ENCODE data around the gene LILRB4. TPM values are rescaled to one million over a fixed set of nuclear protein-coding genes. Genes with fewer than 3 reads are reported as not detected.

Gene LILRB4
- total RNA-seq, 1 experiment from 2014 or later = not detected

DNA sequence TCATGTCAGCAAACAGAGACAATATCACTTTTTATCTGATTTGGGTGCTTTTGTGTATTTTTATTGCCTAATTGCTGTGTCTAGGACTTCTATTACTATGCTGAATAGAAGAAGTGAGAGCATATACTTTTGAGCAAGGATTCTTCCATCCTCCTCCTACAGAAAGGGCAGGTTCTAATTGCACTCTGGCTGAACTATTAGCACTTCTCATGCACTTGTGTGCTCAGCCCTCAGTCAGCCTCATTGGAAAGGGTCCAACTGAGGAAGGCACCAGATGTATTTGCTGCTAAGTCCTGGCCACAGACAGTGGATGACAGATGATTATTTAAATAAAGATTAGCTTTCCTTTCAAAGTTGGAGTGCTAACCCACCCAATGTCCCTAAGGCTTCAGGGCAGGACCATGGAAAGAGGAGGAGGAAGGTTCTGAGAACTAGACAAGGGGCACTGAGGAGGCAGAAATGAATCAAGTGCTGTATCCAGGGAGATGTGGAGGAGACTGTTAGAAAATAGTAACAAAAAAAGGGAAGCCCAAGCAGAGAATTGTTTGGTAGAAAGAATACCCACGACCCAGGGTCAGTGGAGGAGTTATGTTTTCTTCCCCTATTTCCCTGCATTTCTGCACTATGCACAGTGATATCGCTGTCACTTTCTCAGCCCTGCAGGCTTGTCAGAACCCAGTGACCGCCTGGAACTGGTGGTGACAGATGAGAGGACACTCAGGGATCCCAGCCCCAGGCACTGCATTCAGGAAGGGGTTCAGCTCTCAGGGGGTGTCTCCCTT lies 8.0 kb downstream of the LILRB4 start:
- Histone ChIP-seq H3K4ac (ENCODE audit: low read depth, low read length) (no peak overlapping the region), H2AFZ (ENCODE audit: low read length) (no peak overlapping the region), H4K8ac (replicated peaks; ENCODE audit: insufficient read length, low read depth, low read length) (no peak overlapping the region), H3K18ac (ENCODE audit: insufficient read length, low read depth, low read length) (no peak overlapping the region), H3K27ac (ENCODE audit: insufficient read length, low read depth, low read length) (no peak overlapping the region), H3K27me3 (ENCODE audit: insufficient read depth, low read length) (no peaks in the 10 kb centered on the region), H3K14ac (ENCODE audit: insufficient read depth, low read length) (no peak overlapping the region), H4K5ac (ENCODE audit: insufficient read length, low read depth, low read length) (no peak overlapping the region), H3K4me2 (ENCODE audit: insufficient read depth, insufficient read length, low read length) (no peak overlapping the region), H2BK5ac (ENCODE audit: insufficient read length, low read length) (no peak overlapping the region), H3K9ac (ENCODE audit: extremely low read depth, insufficient read length, low read length) (no peak overlapping the region), H3K4me1 (ENCODE audit: insufficient read depth, low read length) (no peaks in the 10 kb centered on the region), H2BK15ac (ENCODE audit: low read depth, low read length) (no peak overlapping the region), H3K9me3 (ENCODE audit: control insufficient read depth, low read depth, low read length) (peaks cover 64% of the 10 kb centered on the region), H2BK120ac (ENCODE audit: low read depth, low read length, poor library complexity, severe bottlenecking) (no peak overlapping the region), H3K79me1 (ENCODE audit: insufficient read depth, low read depth, low read length, poor library complexity, severe bottlenecking) (no peaks in the 10 kb centered on the region), H3T11ph (ENCODE audit: low read length) (no peak overlapping the region), H3K56ac (ENCODE audit: insufficient read length, low read depth, low read length) (no peak overlapping the region), H2AK5ac (ENCODE audit: insufficient read length, low read length) (no peak overlapping the region), H3K79me2 (ENCODE audit: insufficient read depth, low read length) (no peaks in the 10 kb centered on the region), H4K20me1 (ENCODE audit: control insufficient read depth, insufficient read depth, insufficient read length) (no peaks in the 10 kb centered on the region), H2BK12ac (ENCODE audit: insufficient read length, low read depth, low read length) (no peak overlapping the region), H3K23ac (ENCODE audit: insufficient read length, low read depth, low read length) (no peak overlapping the region), H4K91ac (ENCODE audit: insufficient read length, low read depth, low read length) (no peak overlapping the region), H2BK20ac (ENCODE audit: low read depth, low read length, poor library complexity, severe bottlenecking) (no peak overlapping the region), H3K23me2 (ENCODE audit: insufficient read length, low read depth, low read length, poor library complexity, severe bottlenecking) (no peaks in the 10 kb centered on the region)
- Mint-ChIP-seq H3K4me1 (no peaks in the 10 kb centered on the region), H3K27ac (no peak overlapping the region), H3K9me3 (peaks cover 81 to 92% of the 10 kb centered on the region in 2 experiments), H3K4me3 (no peak overlapping the region), H3K27me3 (ENCODE audit: low read depth) (peaks cover under 1% of the 10 kb centered on the region; the same call in 1 of the 2 replicates), H3K36me3 (ENCODE audit: insufficient read depth in 1 of 3, low read depth in 3 of 3) (peaks cover 5 to 18% (median 9%) of the 10 kb centered on the region in 3 experiments; a peak in 4 of 7 replicates)
- no CpG with 5 or more reads among the region's 3 CpGs for WGBS (ENCODE audit: extremely low coverage, insufficient read length, low lambda C conversion rate)
- TF ChIP-seq, protein P1, sequence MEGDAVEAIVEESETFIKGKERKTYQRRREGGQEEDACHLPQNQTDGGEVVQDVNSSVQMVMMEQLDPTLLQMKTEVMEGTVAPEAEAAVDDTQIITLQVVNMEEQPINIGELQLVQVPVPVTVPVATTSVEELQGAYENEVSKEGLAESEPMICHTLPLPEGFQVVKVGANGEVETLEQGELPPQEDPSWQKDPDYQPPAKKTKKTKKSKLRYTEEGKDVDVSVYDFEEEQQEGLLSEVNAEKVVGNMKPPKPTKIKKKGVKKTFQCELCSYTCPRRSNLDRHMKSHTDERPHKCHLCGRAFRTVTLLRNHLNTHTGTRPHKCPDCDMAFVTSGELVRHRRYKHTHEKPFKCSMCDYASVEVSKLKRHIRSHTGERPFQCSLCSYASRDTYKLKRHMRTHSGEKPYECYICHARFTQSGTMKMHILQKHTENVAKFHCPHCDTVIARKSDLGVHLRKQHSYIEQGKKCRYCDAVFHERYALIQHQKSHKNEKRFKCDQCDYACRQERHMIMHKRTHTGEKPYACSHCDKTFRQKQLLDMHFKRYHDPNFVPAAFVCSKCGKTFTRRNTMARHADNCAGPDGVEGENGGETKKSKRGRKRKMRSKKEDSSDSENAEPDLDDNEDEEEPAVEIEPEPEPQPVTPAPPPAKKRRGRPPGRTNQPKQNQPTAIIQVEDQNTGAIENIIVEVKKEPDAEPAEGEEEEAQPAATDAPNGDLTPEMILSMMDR (conservative IDR thresholded peaks at IDR 0.05) = no peak
- no peak for DNase-seq

Measured in H9 (cell line).